ENCODE measurements around the gene KCNA10.

Gene KCNA10

DNA sequence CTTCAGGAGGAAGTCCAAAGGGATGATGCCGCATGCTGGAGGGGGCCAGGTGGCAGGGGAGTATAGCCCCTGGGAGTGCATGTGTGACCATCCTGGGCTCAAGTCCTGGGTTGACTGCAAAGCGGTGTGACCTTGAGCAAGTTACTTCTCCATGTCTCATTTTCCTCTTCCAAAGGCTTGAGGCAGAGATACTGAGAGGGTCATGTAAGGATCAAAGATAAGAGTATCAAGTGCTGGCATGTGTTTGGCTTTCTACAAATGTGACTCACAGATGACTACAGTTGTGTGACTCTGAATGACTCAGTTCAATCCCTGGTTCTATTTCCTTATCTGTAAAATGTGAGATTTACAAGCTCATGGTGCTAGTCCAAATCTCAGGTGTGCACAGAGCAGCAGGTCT, 41.9 kb downstream of the KCNA10 start:
- no peak for DNase-seq

DNA sequence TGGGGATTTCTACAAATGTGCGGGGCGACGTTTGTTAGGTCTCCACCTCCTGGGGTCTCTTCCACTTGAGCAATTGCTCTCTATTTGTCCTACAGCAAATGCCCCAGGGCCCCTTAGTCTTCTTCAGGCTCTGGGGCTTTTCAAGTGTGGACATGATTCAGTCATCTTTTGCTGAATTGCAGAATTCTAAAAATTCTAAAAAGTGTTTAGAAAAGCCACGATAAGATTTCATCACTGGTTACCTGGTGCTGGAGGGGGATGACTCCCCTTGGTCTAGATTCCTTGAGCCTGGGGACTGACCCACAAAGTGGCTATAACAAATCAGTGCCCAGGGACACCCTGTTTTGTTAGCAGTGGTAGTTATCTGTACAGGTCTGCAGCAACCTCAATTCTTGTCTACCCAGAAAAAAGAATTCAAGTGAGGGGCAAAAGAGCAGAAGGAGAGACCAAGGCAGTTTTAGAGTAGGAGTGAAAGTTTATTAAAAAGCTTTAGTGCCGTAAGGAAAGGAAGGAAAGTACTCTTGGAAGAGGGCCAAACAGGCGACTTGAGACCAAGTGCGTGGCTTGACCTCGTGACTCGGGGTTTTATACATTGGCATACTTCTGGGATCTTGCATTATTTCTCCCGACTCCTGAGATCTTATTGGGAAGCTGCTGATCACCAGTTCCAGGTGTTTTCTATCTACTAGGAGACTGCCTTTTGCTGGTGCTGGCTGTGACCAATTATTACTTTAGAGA, 42.8 kb downstream of the KCNA10 start:
- DNase-seq, result no peak

DNA sequence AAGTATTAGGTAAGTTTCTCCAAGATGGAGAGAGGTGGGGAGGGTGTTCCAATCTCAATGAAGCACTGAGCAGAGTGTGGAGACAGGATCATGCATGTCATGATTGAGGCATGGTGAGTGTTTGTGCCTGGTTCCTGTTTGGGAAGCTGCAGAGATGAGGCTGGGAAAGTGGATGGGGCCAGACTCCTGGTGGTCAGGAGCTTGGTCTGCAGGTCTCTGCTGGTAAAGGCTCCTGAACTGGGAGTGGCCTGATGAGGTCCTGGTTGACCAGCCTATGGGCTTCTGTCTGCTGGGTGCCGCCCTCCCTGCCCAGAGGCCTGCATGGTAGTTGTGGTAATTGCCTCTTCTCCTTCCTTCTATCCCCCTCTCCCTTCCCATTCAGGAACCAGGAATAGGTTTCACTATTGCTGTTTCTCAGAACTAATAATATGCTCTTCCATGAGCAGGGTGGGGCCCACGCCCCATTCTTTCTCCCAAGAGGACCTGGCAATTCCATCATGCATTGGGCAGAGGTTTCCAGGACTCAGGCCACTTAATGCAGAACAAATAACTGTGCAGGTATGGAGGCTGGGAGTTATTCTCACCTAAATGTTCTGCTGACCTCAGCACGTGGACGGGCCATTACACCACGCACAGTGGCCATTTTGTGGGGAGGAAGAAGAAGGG, 43.5 kb downstream of the KCNA10 start:
- no peak for DNase-seq

DNA sequence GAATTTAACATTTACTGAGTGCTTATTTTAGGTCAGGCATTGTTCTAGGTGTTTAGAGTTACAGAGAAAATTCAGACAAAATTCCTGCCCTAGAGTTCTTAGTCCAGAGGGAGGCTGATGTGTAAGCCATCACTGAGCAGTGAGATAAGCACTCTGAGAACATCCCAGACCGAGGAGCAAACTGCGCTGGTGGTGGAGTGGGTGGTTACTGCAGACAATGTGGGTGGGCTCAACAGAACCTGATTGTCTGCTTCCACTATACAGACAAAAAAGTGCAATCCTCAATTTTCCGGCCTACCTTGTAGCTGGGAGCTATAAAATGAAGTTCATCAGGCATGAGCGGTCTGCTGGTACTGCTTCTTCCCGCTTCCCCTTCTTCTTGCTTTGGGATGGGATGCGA, 44.5 kb downstream of the KCNA10 start:
- DNase-seq, result no peak

DNA sequence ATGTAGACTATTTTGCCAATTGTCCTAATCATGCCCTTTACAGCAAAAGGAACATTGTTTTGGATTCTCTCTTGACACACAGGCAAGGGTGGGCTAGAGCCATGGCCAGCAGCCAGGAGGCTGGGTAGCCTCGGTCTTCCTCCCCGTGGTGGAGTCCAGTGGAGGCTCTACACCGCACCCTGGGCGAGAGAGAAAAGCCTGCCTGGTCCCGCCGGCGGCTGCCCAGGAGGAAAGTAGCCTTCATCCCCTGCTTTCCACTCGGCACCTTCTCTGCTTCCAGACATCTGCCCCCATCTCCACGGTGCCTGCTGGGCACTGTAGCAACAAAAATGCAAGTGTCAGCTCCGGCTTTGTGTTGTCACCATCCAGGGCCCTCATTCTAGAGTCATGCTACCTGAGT, 46.4 kb downstream of the KCNA10 start:
- no peak for DNase-seq

DNA sequence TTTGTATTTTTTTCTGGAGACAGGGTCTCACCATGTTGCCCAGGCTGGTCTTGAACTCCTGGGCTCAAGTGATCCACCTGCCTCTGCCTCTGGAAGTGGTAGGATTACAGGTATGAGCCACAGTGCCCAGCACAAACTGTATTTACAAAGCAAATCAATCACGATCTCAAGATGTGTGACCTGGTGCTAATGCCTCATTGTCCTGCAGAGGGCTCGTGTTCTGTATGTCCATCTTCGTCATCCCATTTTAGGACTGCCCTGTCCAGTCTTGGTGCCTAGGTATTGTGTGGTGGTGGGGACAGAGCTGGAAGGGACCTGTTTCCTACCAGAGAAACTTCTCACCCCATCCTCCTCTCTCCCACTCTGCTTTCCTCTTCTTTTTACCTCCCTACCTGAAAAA, 47.8 kb downstream of the KCNA10 start:
- DNase-seq, result no peak

Measured in CD4-positive, alpha-beta T cell treated with Interleukin-17A for 4 hours (primary cell).